GM23248 (cell line): ENCODE data around the gene CD5L.

Experiments
- EZH2 ChIP-seq: fragments of 200-600 bp; sonication (generic); IDR thresholded peaks from 2 replicates; pipeline ENCODE4 v1.6.1; 2018; ENCODE audit warnings: antibody characterized with exemption, mild to moderate bottlenecking; ENCODE audit not compliant: insufficient read depth, poor library complexity, severe bottlenecking
- EZH2phosphoT487 ChIP-seq: fragments of 200-600 bp; sonication (generic); IDR thresholded peaks from 2 replicates; pipeline ENCODE4 v1.6.1; 2018; ENCODE audit warnings: antibody characterized with exemption, moderate library complexity, mild to moderate bottlenecking, low read depth; ENCODE audit not compliant: insufficient read depth

- TF ChIP-seq EZH2 (no peak), EZH2phosphoT487 (no peak)
Measured at GRCh38 chr1:157829210-157829609, 12.4 kb downstream of the CD5L start.
